Measurements from ENCODE around the gene TRPV6. TPM values are rescaled to one million over a fixed set of nuclear protein-coding genes. Genes with fewer than 3 reads are reported as not detected.

TRPV6 gene
- total and polyA plus RNA-seq, 2 experiments from 2014 or later, result 0.08 to 0.80 TPM

DNA sequence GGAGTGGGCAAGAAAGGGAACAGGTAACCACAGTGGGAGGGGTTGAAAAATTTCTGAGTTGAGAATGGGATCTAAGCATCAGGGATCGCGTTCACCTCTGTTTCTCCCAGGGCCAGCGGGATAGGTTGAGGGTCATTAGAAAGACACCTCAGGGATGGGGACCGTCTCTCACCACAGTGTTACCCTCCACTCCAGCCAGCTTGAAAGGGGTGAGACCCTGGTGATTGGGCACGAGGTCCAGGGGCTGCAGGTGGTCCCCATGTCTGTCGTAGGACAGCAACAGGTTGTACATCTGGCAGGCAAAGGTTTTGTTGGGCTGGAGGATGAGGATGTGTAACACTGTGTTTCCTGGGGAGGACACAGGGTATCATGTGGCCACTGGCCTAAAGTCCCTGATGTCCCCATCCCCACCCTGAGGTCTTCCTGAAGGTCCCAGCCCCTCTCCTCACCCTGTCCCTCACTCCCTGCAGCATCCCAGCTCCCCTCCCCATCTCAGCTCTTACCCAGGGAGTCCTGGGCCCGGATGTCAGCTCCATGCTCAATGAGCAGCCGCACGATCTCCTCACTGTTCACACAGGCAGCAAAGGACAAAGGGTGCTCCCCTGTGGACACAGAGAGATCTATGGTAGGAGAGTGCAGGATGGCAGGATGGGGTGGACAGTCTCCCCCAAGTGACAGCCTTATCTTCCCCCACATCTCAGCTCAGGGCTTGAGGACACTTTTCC, 9.1 kb downstream of the TRPV6 start:
- Histone ChIP-seq H3K4me2 (no peak overlapping the region), H3K4me1 (ENCODE audit: insufficient read depth) (no peaks in the 10 kb centered on the region), H3K9me2 (ENCODE audit: insufficient read depth) (no peaks in the 10 kb centered on the region), H4K20me1 (replicated peaks; ENCODE audit: insufficient read depth) (no peaks in the 10 kb centered on the region), H3K27ac (ENCODE audit: low read depth) (no peak overlapping the region), H3K4me3 (no peak overlapping the region), H3K36me3 (ENCODE audit: insufficient read depth) (no peaks in the 10 kb centered on the region), H3K27me3 (ENCODE audit: insufficient read depth) (no peaks in the 10 kb centered on the region), H3K79me2 (replicated peaks; ENCODE audit: insufficient read depth) (no peaks in the 10 kb centered on the region), H3F3A (replicated peaks; ENCODE audit: low read depth) (no peaks in the 10 kb centered on the region), H2AFZ (no peak overlapping the region)
- peaks cover 12% of the 10 kb centered on the region; the same call in 2 of the 3 replicates for H3K36me3 Mint-ChIP-seq (ENCODE audit: low read depth)
- DNase-seq (ENCODE audit: low spot score) (no peak), ATAC-seq (no peak)
- peaks cover 5% of the 10 kb centered on the region; the same call in 1 of the 3 replicates for H3K9me3 Mint-ChIP-seq
- H3K27ac Mint-ChIP-seq, result no peak overlapping the region
- no peaks in the 10 kb centered on the region for H3K4me1 Mint-ChIP-seq
- peaks cover 5% of the 10 kb centered on the region for H3K27me3 Mint-ChIP-seq (ENCODE audit: insufficient read depth, low read depth, poor library complexity)
- no peak overlapping the region for H3K4me3 Mint-ChIP-seq
- TF ChIP-seq ZNF331 (CRISPR knock-in tag; IDR thresholded peaks at IDR 0.05; ENCODE audit: low read depth) (no peak), CREB1 (CRISPR knock-in tag; IDR thresholded peaks at IDR 0.05; ENCODE audit: low read depth) (no peak), POLR2AphosphoS5 (IDR thresholded peaks at IDR 0.05; ENCODE audit: low read depth) (no peak), ZNF114 (CRISPR knock-in tag; IDR thresholded peaks at IDR 0.05) (no peak), STAT1 (IDR thresholded peaks at IDR 0.05; ENCODE audit: unreplicated experiment) (no peak), EZH2 (IDR thresholded peaks at IDR 0.05; ENCODE audit: low read depth, unreplicated experiment) (no peak), JUNB (IDR thresholded peaks at IDR 0.05; ENCODE audit: unreplicated experiment) (no peak), EZH2phosphoT487 (IDR thresholded peaks at IDR 0.05; ENCODE audit: unreplicated experiment) (no peak), NANOG (IDR thresholded peaks at IDR 0.05; ENCODE audit: borderline replicate concordance) (no peak)
- TF ChIP-seq, protein P1, sequence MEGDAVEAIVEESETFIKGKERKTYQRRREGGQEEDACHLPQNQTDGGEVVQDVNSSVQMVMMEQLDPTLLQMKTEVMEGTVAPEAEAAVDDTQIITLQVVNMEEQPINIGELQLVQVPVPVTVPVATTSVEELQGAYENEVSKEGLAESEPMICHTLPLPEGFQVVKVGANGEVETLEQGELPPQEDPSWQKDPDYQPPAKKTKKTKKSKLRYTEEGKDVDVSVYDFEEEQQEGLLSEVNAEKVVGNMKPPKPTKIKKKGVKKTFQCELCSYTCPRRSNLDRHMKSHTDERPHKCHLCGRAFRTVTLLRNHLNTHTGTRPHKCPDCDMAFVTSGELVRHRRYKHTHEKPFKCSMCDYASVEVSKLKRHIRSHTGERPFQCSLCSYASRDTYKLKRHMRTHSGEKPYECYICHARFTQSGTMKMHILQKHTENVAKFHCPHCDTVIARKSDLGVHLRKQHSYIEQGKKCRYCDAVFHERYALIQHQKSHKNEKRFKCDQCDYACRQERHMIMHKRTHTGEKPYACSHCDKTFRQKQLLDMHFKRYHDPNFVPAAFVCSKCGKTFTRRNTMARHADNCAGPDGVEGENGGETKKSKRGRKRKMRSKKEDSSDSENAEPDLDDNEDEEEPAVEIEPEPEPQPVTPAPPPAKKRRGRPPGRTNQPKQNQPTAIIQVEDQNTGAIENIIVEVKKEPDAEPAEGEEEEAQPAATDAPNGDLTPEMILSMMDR (conservative IDR thresholded peaks at IDR 0.05; ENCODE audit: low read depth in 2 of 2), result no peak
- TF ChIP-seq, protein P2, sequence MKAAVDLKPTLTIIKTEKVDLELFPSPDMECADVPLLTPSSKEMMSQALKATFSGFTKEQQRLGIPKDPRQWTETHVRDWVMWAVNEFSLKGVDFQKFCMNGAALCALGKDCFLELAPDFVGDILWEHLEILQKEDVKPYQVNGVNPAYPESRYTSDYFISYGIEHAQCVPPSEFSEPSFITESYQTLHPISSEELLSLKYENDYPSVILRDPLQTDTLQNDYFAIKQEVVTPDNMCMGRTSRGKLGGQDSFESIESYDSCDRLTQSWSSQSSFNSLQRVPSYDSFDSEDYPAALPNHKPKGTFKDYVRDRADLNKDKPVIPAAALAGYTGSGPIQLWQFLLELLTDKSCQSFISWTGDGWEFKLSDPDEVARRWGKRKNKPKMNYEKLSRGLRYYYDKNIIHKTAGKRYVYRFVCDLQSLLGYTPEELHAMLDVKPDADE (IDR thresholded peaks at IDR 0.05), result no peak
- TF ChIP-seq, protein P3, sequence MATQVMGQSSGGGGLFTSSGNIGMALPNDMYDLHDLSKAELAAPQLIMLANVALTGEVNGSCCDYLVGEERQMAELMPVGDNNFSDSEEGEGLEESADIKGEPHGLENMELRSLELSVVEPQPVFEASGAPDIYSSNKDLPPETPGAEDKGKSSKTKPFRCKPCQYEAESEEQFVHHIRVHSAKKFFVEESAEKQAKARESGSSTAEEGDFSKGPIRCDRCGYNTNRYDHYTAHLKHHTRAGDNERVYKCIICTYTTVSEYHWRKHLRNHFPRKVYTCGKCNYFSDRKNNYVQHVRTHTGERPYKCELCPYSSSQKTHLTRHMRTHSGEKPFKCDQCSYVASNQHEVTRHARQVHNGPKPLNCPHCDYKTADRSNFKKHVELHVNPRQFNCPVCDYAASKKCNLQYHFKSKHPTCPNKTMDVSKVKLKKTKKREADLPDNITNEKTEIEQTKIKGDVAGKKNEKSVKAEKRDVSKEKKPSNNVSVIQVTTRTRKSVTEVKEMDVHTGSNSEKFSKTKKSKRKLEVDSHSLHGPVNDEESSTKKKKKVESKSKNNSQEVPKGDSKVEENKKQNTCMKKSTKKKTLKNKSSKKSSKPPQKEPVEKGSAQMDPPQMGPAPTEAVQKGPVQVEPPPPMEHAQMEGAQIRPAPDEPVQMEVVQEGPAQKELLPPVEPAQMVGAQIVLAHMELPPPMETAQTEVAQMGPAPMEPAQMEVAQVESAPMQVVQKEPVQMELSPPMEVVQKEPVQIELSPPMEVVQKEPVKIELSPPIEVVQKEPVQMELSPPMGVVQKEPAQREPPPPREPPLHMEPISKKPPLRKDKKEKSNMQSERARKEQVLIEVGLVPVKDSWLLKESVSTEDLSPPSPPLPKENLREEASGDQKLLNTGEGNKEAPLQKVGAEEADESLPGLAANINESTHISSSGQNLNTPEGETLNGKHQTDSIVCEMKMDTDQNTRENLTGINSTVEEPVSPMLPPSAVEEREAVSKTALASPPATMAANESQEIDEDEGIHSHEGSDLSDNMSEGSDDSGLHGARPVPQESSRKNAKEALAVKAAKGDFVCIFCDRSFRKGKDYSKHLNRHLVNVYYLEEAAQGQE (IDR thresholded peaks at IDR 0.05; ENCODE audit: unreplicated experiment), result no peak
- TF ChIP-seq, protein P4, sequence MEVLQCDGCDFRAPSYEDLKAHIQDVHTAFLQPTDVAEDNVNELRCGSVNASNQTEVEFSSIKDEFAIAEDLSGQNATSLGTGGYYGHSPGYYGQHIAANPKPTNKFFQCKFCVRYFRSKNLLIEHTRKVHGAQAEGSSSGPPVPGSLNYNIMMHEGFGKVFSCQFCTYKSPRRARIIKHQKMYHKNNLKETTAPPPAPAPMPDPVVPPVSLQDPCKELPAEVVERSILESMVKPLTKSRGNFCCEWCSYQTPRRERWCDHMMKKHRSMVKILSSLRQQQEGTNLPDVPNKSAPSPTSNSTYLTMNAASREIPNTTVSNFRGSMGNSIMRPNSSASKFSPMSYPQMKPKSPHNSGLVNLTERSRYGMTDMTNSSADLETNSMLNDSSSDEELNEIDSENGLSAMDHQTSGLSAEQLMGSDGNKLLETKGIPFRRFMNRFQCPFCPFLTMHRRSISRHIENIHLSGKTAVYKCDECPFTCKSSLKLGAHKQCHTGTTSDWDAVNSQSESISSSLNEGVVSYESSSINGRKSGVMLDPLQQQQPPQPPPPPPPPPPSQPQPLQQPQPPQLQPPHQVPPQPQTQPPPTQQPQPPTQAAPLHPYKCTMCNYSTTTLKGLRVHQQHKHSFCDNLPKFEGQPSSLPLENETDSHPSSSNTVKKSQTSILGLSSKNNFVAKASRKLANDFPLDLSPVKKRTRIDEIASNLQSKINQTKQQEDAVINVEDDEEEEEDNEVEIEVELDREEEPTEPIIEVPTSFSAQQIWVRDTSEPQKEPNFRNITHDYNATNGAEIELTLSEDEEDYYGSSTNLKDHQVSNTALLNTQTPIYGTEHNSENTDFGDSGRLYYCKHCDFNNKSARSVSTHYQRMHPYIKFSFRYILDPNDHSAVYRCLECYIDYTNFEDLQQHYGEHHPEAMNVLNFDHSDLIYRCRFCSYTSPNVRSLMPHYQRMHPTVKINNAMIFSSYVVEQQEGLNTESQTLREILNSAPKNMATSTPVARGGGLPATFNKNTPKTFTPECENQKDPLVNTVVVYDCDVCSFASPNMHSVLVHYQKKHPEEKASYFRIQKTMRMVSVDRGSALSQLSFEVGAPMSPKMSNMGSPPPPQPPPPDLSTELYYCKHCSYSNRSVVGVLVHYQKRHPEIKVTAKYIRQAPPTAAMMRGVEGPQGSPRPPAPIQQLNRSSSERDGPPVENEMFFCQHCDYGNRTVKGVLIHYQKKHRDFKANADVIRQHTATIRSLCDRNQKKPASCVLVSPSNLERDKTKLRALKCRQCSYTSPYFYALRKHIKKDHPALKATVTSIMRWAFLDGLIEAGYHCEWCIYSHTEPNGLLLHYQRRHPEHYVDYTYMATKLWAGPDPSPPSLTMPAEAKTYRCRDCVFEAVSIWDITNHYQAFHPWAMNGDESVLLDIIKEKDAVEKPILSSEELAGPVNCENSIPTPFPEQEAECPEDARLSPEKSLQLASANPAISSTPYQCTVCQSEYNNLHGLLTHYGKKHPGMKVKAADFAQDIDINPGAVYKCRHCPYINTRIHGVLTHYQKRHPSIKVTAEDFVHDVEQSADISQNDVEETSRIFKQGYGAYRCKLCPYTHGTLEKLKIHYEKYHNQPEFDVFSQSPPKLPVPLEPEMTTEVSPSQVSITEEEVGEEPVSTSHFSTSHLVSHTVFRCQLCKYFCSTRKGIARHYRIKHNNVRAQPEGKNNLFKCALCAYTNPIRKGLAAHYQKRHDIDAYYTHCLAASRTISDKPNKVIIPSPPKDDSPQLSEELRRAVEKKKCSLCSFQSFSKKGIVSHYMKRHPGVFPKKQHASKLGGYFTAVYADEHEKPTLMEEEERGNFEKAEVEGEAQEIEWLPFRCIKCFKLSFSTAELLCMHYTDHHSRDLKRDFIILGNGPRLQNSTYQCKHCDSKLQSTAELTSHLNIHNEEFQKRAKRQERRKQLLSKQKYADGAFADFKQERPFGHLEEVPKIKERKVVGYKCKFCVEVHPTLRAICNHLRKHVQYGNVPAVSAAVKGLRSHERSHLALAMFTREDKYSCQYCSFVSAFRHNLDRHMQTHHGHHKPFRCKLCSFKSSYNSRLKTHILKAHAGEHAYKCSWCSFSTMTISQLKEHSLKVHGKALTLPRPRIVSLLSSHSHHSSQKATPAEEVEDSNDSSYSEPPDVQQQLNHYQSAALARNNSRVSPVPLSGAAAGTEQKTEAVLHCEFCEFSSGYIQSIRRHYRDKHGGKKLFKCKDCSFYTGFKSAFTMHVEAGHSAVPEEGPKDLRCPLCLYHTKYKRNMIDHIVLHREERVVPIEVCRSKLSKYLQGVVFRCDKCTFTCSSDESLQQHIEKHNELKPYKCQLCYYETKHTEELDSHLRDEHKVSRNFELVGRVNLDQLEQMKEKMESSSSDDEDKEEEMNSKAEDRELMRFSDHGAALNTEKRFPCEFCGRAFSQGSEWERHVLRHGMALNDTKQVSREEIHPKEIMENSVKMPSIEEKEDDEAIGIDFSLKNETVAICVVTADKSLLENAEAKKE (CRISPR knock-in tag; IDR thresholded peaks at IDR 0.05), result no peak

Data from GM23338 (cell line).